GM23338 (cell line): ENCODE data around the gene FCN1. TPM values are rescaled to one million over a fixed set of nuclear protein-coding genes. Genes with fewer than 3 reads are reported as not detected.

ENCODE experiments used
- ATAC-seq: fragments of 200-7000 bp; cut with Tn5 transposase; 3 replicates; pipeline ENCODE4 v1.9.1; 2020
- DNase-seq: peaks from one replicate; pipeline ENCODE4 v3.0.0-alpha.2; 2015; ENCODE audit warnings: low spot score
- H2AFZ ChIP-seq: fragments of 200-600 bp; sonication (generic); 2 replicates; pipeline ENCODE4 v1.8.0; 2016; ENCODE audit warnings: antibody characterized with exemption, mild to moderate bottlenecking, moderate library complexity
- H3F3A ChIP-seq: fragments of 200-600 bp; sonication (generic); replicated peaks from 2 replicates; pipeline ENCODE4 v1.8.0; 2017; ENCODE audit warnings: antibody characterized with exemption, mixed run types, low read depth
- H3K27ac ChIP-seq: fragments of 200-600 bp; sonication (generic); 2 replicates; pipeline ENCODE4 v1.6.1; 2016; ENCODE audit warnings: low read depth
- H3K27me3 ChIP-seq: fragments of 200-600 bp; sonication (generic); 2 replicates; pipeline ENCODE4 v1.8.0; 2016; ENCODE audit warnings: mild to moderate bottlenecking, mixed run types, moderate library complexity; ENCODE audit not compliant: insufficient read depth
- H3K36me3 ChIP-seq: fragments of 200-600 bp; sonication (generic); 2 replicates; pipeline ENCODE4 v1.8.0; 2016; ENCODE audit warnings: mild to moderate bottlenecking; ENCODE audit not compliant: insufficient read depth
- H3K4me1 ChIP-seq: fragments of 200-600 bp; sonication (generic); 2 replicates; pipeline ENCODE4 v1.8.0; 2016; ENCODE audit warnings: mild to moderate bottlenecking, moderate library complexity; ENCODE audit not compliant: insufficient read depth
- H3K4me2 ChIP-seq: fragments of 200-600 bp; sonication (generic); 2 replicates; pipeline ENCODE4 v1.7.1; 2017; ENCODE audit warnings: mixed run types
- H3K4me3 ChIP-seq: fragments of 200-600 bp; sonication (generic); 2 replicates; pipeline ENCODE4 v1.6.1; 2016; ENCODE audit warnings: mixed run types
- H3K79me2 ChIP-seq: fragments of 200-600 bp; sonication (generic); replicated peaks from 2 replicates; pipeline ENCODE4 v1.8.0; 2017; ENCODE audit warnings: mild to moderate bottlenecking; ENCODE audit not compliant: insufficient read depth
- H3K9me2 ChIP-seq: fragments of 200-600 bp; sonication (generic); 2 replicates; pipeline ENCODE4 v1.8.0; 2017; ENCODE audit not compliant: insufficient read depth
- H4K20me1 ChIP-seq: fragments of 200-600 bp; sonication (generic); replicated peaks from 2 replicates; pipeline ENCODE4 v1.8.0; 2017; ENCODE audit warnings: mild to moderate bottlenecking; ENCODE audit not compliant: insufficient read depth
- H3K27ac Mint-ChIP-seq: 2 replicates; pipeline ENCODE4 v1.8.0; 2020; ENCODE audit warnings: inconsistent platforms, mild to moderate bottlenecking, moderate library complexity, mixed read lengths
- H3K27me3 Mint-ChIP-seq: 3 replicates; pipeline ENCODE4 v1.8.0; 2022; ENCODE audit warnings: low read depth, mild to moderate bottlenecking, moderate library complexity, mixed read lengths, inconsistent platforms; ENCODE audit not compliant: insufficient read depth, poor library complexity
- H3K36me3 Mint-ChIP-seq: 3 replicates; pipeline ENCODE4 v1.8.0; 2021; ENCODE audit warnings: low read depth, mild to moderate bottlenecking, inconsistent platforms, moderate library complexity, mixed read lengths
- H3K4me1 Mint-ChIP-seq: 3 replicates; pipeline ENCODE4 v1.8.0; 2020; ENCODE audit warnings: mild to moderate bottlenecking, inconsistent platforms, mixed read lengths
- H3K4me3 Mint-ChIP-seq: 3 replicates; pipeline ENCODE4 v1.8.0; 2021; ENCODE audit warnings: moderate library complexity, mild to moderate bottlenecking, inconsistent platforms, mixed read lengths
- H3K9me3 Mint-ChIP-seq: 3 replicates; pipeline ENCODE4 v1.8.0; 2020; ENCODE audit warnings: moderate library complexity, mild to moderate bottlenecking, inconsistent platforms, mixed read lengths
- CTCF ChIP-seq, 2 experiments: fragments of 200-600 bp in 1 of 2; sonication (generic) in 1 of 2; conservative IDR thresholded peaks; 2 replicates each; pipeline versions ENCODE4 v1.5.1 to v1.6.1; 2016 to 2017; ENCODE audit warnings: antibody characterized with exemption in 2 of 2, low read depth in 2 of 2, mild to moderate bottlenecking in 2 of 2, moderate library complexity in 1 of 2
- ETS1 ChIP-seq: IDR thresholded peaks from 2 replicates; pipeline ENCODE4 v1.6.1; 2016; ENCODE audit warnings: antibody characterized with exemption
- NANOG ChIP-seq: IDR thresholded peaks from 2 replicates; pipeline ENCODE4 v1.6.1; 2016; ENCODE audit warnings: antibody characterized with exemption, borderline replicate concordance
- polyA plus RNA-seq: library from polyadenylated mRNA; unstranded; fragments of >200 nt; fragmentation: Nextera tagmentation; extraction: Ambion mirVana; gene quantifications from 2 replicates; pipeline ENCODE4 v1.2.1, GENCODE V29; 2016
- total RNA-seq: library from RNA; depleted of rRNA; stranded (reverse); fragments of >200 nt; shearing (Covaris generic); gene quantifications from 2 replicates; pipeline ENCODE4 v1.2.3, GENCODE V29; 2014
- TF ChIP-seq, protein P1 (sequence below): fragments of 250-450 bp; sonication (Bioruptor Pico); IDR thresholded peaks from 2 replicates; pipeline ENCODE4 v1.5.0; 2020; ENCODE audit warnings: mild to moderate bottlenecking, moderate library complexity
- TF ChIP-seq, protein P2 (sequence below): IDR thresholded peaks from one replicate; pipeline ENCODE4 v1.6.1; 2018; ENCODE audit warnings: antibody characterized with exemption; ENCODE audit not compliant: unreplicated experiment

Gene FCN1
- total and polyA plus RNA-seq, 2 experiments from 2014 or later = not detected

- TF ChIP-seq, protein P1, sequence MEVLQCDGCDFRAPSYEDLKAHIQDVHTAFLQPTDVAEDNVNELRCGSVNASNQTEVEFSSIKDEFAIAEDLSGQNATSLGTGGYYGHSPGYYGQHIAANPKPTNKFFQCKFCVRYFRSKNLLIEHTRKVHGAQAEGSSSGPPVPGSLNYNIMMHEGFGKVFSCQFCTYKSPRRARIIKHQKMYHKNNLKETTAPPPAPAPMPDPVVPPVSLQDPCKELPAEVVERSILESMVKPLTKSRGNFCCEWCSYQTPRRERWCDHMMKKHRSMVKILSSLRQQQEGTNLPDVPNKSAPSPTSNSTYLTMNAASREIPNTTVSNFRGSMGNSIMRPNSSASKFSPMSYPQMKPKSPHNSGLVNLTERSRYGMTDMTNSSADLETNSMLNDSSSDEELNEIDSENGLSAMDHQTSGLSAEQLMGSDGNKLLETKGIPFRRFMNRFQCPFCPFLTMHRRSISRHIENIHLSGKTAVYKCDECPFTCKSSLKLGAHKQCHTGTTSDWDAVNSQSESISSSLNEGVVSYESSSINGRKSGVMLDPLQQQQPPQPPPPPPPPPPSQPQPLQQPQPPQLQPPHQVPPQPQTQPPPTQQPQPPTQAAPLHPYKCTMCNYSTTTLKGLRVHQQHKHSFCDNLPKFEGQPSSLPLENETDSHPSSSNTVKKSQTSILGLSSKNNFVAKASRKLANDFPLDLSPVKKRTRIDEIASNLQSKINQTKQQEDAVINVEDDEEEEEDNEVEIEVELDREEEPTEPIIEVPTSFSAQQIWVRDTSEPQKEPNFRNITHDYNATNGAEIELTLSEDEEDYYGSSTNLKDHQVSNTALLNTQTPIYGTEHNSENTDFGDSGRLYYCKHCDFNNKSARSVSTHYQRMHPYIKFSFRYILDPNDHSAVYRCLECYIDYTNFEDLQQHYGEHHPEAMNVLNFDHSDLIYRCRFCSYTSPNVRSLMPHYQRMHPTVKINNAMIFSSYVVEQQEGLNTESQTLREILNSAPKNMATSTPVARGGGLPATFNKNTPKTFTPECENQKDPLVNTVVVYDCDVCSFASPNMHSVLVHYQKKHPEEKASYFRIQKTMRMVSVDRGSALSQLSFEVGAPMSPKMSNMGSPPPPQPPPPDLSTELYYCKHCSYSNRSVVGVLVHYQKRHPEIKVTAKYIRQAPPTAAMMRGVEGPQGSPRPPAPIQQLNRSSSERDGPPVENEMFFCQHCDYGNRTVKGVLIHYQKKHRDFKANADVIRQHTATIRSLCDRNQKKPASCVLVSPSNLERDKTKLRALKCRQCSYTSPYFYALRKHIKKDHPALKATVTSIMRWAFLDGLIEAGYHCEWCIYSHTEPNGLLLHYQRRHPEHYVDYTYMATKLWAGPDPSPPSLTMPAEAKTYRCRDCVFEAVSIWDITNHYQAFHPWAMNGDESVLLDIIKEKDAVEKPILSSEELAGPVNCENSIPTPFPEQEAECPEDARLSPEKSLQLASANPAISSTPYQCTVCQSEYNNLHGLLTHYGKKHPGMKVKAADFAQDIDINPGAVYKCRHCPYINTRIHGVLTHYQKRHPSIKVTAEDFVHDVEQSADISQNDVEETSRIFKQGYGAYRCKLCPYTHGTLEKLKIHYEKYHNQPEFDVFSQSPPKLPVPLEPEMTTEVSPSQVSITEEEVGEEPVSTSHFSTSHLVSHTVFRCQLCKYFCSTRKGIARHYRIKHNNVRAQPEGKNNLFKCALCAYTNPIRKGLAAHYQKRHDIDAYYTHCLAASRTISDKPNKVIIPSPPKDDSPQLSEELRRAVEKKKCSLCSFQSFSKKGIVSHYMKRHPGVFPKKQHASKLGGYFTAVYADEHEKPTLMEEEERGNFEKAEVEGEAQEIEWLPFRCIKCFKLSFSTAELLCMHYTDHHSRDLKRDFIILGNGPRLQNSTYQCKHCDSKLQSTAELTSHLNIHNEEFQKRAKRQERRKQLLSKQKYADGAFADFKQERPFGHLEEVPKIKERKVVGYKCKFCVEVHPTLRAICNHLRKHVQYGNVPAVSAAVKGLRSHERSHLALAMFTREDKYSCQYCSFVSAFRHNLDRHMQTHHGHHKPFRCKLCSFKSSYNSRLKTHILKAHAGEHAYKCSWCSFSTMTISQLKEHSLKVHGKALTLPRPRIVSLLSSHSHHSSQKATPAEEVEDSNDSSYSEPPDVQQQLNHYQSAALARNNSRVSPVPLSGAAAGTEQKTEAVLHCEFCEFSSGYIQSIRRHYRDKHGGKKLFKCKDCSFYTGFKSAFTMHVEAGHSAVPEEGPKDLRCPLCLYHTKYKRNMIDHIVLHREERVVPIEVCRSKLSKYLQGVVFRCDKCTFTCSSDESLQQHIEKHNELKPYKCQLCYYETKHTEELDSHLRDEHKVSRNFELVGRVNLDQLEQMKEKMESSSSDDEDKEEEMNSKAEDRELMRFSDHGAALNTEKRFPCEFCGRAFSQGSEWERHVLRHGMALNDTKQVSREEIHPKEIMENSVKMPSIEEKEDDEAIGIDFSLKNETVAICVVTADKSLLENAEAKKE (CRISPR knock-in tag) = no peak
- TF ChIP-seq, protein P2, sequence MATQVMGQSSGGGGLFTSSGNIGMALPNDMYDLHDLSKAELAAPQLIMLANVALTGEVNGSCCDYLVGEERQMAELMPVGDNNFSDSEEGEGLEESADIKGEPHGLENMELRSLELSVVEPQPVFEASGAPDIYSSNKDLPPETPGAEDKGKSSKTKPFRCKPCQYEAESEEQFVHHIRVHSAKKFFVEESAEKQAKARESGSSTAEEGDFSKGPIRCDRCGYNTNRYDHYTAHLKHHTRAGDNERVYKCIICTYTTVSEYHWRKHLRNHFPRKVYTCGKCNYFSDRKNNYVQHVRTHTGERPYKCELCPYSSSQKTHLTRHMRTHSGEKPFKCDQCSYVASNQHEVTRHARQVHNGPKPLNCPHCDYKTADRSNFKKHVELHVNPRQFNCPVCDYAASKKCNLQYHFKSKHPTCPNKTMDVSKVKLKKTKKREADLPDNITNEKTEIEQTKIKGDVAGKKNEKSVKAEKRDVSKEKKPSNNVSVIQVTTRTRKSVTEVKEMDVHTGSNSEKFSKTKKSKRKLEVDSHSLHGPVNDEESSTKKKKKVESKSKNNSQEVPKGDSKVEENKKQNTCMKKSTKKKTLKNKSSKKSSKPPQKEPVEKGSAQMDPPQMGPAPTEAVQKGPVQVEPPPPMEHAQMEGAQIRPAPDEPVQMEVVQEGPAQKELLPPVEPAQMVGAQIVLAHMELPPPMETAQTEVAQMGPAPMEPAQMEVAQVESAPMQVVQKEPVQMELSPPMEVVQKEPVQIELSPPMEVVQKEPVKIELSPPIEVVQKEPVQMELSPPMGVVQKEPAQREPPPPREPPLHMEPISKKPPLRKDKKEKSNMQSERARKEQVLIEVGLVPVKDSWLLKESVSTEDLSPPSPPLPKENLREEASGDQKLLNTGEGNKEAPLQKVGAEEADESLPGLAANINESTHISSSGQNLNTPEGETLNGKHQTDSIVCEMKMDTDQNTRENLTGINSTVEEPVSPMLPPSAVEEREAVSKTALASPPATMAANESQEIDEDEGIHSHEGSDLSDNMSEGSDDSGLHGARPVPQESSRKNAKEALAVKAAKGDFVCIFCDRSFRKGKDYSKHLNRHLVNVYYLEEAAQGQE = no peak
These were observed 31.9 kb downstream of the FCN1 start (continued) for GRCh38 chr9:134885679-134886412.

DNA sequence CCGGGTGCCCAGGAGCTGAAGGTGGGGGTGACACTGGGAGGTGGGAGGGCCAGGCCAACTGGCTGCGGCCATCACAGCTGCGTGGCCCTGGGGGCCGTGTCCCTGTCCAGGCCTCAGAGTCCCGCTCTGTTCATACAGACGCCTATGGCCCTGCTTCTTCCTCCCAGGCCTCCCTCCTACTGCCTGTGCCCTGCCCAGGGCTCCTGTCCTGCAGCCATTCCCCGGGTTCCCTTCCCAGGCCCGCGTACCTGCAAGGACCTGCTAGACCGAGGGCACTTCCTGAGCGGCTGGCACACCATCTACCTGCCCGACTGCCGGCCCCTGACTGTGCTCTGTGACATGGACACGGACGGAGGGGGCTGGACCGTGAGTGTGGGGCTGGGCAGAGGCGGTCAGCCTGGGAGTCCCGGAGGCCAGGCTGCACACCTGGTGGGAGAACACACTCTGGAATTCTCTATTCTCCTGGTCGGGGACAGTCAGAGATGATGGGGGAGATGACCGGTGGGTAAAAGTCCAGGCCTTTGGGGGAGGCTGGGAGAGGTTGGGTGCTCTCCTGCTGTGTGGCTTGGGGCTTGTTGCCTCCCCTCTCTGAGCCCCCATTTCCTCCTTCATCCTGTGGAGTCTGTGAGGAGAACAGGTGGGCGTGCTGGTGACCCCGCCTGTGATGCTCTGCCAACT, 32.6 kb downstream of the FCN1 start:
- H3K4me3 ChIP-seq = no peak overlapping the region
- no peaks in the 10 kb centered on the region for H3F3A ChIP-seq
- H3K27me3 ChIP-seq = no peaks in the 10 kb centered on the region
- H3K27ac ChIP-seq = no peak overlapping the region
- Mint-ChIP-seq H3K9me3 (no peaks in the 10 kb centered on the region), H3K36me3 (no peaks in the 10 kb centered on the region), H3K4me1 (no peaks in the 10 kb centered on the region), H3K27ac (no peak overlapping the region), H3K4me3 (no peak overlapping the region), H3K27me3 (peaks cover 3% of the 10 kb centered on the region)
- DNase-seq (no peak), ATAC-seq (no peak)
- H3K9me2 ChIP-seq = no peaks in the 10 kb centered on the region
- no peaks in the 10 kb centered on the region for H3K4me1 ChIP-seq
- H2AFZ ChIP-seq = no peak overlapping the region
- H3K4me2 ChIP-seq = no peak overlapping the region
- H3K36me3 ChIP-seq = no peaks in the 10 kb centered on the region
- H3K79me2 ChIP-seq = no peaks in the 10 kb centered on the region
- H4K20me1 ChIP-seq = no peaks in the 10 kb centered on the region
- no peak for TF ChIP-seq NANOG
- no peak for TF ChIP-seq CTCF (conservative IDR thresholded peaks at IDR 0.05; ENCODE audit: low read depth in 2 of 2)
- no peak for TF ChIP-seq ETS1
